NCI-H446 (cell line): ENCODE data around the gene CACNA1A.

Source experiments
- DNase-seq, 2 experiments: peaks; one replicate each; lab custom pipeline; 2025; lab: John Stamatoyannopoulos, UW

The CACNA1A gene

DNA sequence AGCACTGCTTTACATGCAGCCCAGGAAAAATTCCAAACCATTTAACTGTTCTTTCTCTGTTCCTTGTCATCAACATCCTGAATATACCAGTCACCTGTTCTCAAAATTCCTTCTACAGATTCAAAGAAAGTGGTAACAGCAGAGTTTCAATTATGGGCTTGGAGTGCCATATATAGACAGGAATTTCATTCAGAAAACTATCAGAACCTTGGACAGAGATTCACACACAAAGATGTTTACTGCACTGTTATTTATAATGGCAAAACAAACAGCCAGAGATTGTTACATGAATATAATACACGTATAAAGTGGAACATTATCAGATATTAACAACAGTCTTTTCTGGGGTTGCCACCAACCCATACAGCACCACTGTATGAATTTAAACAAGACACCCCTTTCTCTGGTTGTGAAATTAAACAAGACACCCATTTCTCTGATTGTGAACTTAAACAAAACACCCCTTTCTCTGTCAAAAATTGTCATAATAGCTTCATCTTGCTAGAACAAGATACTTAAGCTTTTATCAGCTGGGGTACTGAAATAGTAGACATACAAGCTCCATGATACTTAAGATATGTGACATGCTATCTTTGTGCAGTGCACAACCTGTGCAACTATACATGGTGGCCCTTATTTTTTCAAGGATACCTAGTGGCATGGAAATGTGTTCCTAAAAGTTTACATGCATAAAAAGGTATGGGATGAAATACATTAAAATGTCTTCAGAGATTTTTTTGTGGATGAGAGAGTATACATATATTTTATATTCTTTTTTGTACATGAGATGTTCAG is 12.6 kb downstream of the CACNA1A start:
- no peak for DNase-seq

DNA sequence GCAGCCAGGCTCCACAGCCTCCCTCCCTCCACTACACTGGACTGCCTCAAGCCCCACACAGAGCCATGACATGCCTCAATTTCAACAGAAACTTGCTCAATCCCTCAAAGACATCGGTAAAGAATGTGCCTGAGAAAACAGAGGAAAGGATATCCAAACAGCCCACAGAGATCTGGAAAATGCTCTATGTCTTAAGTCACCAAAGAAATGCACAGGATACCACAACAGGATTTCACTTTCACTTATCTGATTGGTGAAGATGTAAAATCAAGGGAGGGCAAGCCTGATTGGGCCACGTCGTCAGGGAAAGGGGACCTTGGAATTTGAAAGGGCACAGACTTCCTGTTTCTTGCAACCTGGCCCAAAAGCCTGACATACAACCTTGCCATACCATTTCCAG is 14.2 kb downstream of the CACNA1A start:
- no peak for DNase-seq

DNA sequence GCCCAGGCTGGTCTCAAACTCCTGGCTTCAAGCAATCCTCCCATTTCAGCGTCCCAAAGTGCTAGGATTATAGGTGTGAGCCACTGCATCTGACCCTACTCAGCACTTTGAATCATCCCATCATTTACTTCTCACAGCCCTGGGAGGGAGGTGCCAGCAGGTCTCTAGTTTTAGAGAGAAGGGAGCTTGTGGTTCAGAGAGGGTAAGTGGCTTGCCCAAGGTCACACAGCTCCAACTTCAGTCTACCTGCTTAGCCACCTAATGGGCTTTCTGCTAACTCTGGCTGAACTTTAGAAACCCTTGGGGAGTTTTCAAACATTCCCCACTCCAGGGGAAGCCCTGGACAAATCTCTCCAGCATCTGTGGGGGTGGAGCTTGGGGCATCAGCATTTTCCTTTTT is 18.3 kb downstream of the CACNA1A start:
- no peak for DNase-seq

DNA sequence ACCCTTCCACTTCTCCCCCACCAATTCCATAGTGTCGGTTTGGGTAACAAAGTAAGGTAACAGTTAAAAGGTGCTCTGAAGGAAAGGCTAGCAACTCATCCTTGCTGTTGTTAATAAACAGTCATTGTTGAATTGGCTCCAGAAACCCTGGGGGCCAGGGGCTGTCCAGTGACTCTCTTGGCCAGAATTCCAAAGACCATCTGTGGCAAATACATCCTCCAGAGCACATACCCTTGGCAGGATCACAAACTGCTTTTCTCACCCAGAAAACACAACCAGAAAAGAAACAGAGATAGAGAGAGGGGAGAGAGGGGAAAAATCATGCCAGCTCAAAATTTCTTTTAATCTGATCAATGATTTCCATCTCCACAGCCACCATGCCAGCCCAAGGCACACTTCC is 22.1 kb downstream of the CACNA1A start:
- DNase-seq = no peak

DNA sequence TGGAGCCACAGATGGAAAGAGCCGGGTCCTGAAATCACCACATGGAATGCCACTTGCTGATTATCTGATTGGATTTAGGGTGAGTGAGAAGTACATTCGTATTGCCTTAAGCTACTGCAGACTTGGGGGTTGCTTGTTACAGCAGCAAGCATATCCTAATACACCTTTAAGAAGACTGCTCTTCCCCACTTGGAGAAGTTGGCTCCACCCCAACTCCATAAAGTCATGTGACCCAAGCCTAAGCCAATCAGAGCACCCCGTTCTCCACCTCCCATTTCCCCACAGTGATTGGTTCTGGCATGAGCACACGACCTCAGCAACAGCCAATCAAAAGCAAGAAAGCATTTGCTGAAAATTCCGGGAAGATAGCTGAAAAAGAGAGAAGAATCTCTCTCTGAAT is 23.1 kb downstream of the CACNA1A start:
- DNase-seq = no peak

DNA sequence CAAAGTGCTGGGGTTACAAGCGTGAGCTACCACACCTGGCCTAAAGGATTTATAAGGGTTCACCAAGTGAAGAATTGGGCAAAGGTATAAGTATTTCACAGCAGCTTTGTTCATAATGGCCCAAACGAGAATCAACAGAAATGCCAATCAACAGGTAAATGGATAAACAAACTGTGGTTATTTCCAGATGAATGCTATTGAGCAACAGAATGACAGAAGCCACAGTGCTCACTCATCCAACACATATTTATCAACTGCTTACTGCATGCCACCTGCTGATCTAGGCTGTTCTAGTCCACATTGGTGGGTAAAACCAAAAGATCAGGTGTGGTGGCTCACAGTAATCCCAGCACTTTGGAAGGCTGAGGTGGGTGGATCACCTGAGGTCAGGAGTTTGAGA is 27.7 kb downstream of the CACNA1A start:
- DNase-seq = no peak

DNA sequence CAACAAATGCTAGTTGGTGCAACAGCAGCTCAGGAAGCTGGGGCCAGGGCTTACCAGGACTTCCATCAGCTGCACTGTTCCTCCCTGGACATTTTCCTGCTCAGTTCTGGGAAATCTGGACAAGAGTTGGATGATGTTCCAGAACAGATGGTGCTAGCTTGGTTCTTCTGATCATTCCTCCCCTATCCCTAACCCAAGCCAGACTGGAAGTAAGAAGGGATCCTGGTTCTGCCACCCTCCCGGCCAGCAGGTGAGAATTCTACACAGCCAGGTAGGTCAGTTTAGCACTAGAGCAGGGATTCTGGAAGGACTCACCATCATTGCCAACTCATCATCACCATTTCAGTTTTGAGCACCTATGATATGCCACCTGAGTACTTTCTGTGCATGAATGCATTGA is 30.2 kb downstream of the CACNA1A start:
- no peak for DNase-seq

DNA sequence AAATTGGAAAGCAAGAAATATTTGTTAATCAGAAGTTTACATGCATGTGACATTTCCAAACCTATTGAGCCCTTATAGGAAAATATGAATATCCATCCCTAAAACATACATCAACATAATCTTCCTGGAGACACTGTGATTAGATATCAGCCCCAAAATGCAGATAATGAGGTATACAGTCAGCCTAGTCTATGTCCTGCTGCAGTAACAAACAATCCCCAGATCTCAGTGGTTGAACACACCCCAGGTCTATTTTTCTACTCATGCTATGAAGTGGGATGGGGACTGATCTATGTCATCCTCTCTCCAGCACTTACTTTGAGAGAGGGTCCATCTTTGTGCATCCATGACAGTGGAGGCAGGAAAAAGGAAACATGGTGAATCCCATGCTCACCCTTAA is 31.2 kb downstream of the CACNA1A start:
- DNase-seq = no peak

DNA sequence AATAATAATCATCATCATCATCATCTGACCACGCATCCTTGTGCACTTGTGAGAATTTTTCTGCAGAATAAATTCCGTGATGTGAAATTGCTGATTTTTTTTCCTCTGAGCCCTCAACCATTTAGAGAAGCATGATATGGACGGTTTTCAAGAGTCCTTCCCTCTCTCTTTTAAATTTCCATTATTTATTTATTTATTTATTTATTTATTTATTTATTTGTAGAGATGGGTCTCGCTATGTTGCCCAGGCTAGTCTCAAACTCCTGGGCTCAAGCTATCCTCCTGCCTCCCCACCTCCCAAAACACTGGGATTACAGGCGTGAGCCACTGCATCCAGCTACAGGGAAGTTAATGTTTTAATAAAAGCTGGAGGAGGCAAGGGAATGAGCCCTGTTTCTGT is 39.6 kb downstream of the CACNA1A start:
- no peak for DNase-seq

DNA sequence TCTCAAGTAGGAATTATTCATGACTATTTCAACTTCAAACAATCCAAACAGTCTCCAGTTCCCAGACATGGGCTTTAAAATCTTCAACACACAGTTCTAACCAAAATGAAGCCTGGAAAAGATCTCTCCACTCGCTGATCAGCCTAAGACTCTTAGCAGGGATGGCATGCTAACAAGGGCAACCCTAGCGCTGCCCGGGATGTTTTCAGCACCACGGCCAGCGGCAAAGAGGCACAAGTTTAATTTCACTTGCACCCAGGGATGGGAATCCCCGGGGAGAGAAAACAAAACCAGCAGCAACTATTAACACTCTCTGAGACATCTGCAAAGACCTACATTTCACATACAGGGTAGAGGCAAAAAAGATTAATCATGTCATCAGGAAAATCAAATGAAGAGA is 43.0 kb downstream of the CACNA1A start:
- no peak for DNase-seq

DNA sequence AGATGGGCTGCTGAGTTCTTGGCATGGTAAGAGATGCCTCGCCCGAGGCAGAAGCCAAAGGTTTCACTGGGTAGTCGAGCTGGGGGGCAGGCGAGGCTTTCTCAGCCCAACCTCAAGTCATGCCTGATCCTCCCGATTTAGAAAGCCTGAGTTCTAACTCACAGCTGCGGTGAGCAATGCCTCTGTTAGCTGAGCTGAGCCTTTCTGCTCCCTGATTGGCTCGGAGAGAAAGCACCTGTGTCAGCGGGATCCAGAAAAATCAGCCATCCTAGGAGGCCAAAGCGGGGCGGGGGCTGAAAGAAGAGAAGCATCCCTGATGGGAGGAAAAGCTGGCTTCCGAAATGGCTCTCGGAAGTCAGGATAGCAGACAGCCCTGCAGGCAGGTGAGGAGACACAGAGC is 44.7 kb downstream of the CACNA1A start:
- DNase-seq = no peak

DNA sequence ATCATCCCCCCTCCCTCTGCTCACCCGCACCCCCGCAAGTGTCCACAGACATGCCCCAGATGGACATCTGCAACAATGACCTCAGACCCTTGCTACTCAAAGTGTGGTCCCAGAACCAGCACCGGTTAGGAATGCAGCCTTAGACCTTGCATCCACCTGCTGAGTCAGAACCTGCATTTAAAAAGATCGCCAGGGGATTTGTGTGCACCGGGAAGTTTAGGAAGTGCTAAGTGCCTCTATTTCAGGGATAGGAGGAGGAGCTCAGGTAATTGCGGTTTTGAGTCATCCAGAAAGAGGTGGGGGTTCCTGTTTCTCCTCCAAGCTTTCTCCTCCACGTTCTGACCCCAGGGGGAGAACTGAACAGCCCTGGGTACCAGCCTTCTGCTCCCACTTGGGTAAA is 46.2 kb downstream of the CACNA1A start:
- no peak for DNase-seq

DNA sequence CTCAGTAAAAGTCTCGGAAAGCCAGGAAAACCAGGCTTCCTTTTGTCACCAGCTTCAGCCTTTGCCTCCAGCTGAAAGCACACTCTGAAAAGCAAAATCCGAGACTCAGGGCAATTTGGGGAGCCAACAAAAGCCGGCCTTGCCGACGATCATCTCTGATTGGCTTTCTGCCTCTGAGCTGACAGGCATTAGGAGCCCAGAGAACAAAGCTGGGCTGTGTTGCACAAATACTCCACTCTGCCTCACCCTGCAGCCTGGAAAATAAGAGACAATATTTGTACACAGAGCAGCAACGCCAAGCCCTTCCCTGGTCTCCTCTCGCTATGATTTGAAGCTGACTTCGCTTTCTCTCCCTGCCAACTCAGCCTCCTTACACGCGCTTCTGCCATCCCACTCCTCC is 46.9 kb downstream of the CACNA1A start:
- DNase-seq = no peak

DNA sequence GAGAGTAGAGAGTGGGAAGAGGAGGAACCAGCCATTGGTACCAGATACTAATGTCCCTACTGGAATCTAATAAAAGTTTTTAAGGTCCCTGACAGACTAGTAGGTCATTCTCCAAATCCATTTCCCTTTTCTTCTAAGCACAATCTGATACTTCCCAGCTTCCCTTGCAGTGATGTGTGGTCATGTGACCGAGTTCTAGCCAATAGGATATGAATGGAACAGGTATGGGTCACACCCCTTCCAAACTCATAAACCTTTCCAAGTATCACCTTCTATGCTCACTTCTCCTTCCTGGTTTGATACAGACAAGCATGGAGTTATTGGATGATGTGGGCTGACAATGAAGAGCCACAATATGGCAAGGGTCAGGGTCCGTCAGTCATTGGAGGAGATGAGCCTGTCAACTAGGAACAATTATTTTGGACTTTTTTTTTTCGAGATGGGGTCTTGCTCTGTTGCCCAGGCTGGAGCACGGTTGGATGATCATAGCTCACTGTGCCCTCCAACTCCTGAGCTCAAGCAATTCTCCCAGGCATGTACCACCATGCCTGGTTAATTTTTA is 54.8 kb downstream of the CACNA1A start:
- no peak for DNase-seq

DNA sequence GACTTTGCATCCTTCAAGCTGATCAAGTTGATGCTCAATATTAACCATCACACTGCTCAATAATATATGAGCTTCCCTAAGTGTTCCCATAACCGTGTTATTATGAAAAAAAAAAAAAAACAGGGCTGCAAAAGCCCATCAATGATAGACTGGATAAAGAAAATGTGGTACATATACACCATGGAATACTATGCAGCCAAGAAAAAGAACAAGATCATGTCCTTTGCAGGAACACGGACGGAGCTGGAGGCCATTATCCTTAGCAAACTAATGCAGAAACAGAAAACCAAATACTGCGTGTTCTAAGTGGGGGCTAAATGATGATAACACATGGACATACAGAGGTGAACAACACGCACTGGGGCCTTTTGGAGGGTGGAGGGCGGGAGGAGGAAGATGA is 58.3 kb downstream of the CACNA1A start:
- no peak for DNase-seq

DNA sequence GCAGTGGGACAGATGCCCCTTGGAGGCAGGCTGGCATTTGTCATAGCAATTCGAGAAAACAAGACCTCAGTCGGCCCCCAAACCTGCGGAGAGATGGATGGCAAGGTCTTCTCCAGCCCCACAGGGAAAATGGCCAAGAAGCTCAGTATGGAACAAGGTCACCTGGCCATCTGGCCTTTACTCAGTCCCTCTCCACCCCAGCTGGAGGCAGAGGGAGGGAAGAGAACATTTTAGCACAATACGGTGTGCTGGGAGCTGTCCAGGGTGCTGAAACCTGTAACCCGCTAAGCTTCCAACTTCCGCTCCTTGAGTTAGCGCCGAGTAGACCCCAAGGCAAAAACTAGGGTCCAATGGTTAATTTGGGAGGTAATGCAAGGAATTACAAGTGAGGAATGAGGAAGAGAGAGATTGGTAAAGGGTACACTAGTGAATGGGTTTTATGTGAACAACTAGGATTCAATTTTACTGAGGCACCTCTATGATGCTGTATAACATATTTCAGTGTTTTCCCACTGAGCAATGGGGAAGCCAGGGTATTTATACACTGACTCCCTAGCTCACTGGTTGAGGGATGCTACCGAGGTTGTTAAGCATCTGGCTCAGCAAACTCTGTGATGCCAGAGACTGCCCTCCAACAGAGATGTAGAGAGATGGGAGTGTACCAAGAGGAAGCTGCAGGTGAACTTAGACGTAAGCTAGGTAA is 64.3 kb downstream of the CACNA1A start:
- DNase-seq = no peak

DNA sequence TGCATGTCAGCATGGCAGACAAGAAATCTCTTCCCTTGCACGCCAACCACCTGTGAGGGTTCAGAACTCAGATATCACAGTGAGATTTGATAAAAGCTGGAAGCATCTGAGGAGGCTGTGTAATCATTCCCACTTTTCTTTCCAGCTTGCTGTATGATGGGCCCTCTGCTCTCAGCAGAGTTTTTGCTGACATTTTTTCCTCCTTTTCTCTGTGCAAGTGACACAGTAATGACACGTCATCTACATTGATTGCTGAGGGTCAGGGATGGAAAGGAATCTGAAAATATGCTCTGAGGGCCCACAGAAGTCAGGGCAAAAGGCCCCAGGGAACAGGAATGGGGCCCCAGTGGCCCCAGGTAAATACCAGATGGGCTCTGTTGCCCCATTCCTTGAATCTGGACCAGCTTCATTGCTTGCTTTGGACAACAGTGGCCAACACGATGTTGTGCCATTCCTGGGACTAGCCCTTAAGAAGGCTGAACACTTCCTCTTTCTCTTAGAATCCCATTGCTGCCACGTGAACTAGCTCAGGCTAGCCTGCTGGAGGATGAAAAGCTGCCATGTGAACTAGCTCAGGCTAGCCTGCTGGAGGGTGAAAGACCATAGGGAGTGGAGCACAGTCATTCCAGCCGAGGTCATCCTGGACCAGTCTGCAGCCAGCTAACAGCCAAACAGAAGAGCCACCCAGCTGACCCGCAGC is 68.2 kb downstream of the CACNA1A start:
- no peak for DNase-seq

DNA sequence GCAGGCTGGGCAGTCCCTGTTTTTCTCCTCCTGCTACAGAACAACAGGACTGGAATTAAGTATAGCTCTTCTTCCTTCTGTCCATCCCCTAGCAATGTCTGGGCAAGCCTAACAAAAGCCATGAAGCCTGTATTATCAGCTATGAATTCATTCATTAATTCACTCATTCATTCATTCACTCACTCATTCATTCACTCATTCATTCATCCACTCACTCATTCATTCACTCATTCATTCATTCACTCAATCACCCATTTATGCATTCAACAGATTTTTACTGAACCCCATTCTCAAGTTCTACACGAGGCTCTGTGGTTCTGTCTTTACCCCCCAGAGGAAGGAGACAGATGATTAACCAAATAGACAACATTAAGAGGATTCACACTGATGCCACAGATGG is 69.9 kb downstream of the CACNA1A start:
- no peak for DNase-seq

DNA sequence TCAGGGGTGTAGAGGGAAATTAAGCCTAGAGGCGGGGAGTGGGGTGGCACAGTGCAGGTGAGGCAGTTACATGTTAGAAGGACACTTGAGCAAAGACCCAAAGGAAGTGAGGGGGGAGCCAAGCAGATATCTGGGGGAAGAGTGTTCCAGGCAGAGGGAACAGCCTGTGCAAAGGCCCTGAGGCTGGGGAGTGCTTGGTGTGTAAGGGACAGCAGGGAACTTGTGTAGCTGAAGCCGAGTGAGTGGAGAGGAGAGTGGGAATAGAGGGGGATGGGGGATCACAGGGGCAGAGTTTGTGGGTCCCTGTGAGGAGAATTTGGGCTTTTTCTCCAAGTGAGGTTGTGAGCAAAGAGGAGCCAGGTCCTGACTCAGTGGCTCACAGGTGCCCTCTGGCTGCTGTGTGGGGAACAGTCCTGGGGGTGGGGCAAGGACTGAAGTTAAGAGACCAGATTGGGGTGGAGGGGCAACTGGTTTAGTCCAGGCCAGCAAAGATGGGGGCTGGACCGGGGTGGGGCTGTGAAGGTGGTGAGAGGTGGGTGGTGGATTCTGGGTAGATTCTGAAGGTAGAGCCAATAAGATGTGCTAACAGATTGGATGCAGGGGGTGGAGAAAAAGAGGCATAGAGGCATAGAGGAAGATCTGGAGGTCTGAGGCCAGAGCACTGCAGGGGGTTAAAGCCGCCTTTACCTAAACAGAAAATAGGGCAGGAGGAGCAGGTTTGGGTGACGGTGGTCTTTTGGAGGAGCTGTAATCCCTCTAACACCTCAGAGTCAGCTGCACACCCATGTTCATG is 75.3 kb downstream of the CACNA1A start:
- peak; percentile 14 to 56 for DNase-seq

DNA sequence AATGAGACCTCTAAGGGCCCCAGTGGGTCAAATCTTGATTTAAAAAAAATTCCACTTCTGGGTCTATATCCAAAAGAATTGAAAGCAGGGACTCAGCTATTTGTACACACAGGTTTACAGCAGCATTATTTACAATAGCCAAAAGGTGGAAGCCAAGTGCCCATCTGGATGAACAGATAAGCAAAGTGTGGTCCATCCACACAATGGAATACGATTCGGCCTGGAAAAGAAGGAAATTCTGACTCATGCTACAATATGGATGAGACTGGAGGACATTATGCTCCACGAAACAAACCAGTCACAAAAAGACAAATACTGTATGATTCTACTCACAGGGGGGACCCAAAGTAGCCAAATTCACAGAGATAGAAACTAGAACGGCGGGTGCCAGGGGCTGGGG is 76.7 kb downstream of the CACNA1A start:
- no peak for DNase-seq

DNA sequence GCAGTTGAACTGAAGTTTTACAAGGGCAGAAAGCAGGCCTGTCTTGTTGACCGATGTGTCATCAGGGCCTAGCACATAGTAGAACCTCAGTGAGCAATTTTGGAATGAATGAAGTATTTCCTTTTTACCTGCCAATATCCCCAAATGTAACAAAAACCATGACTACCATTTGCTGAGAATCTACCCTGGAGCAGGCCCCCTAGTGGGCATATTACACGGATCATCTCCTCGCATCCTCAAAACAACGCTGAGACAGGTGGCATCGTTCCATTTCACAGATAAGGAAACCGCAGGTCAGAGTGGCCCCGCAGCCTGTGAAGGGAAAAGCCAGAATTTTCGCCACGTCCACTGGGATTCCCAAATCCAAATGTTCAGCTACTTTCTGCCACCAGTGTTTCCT is 77.9 kb downstream of the CACNA1A start:
- DNase-seq = no peak
